Epithelial cell of prostate (primary cell): ENCODE measurements around the gene RABL3.
"Not testable (repeated sequence)": the region's sequence is repeated elsewhere in the genome, so short reads cannot be mapped to it uniquely, and the experiment has no call there.

Source experiments
- DNase-seq: peaks from one replicate; pipeline ENCODE4 v3.0.0-alpha.2; 2011; ENCODE audit warnings: low read depth, low spot score
- H3K27ac ChIP-seq: fragments of 450-650 bp; 2 replicates; pipeline ENCODE4 v1.5.1; 2017; ENCODE audit warnings: mild to moderate bottlenecking

RABL3 gene

GRCh38 chr3:120742198-120742848, at the start of gene RABL3, which contains the start of gene GTF2E1:
Gene RABL3, minus strand, starts transcription at chr3:120742516. Its CDS starts 9 bp downstream, at chr3:120742507.
Gene GTF2E1, plus strand, starts transcription at chr3:120742744. Its CDS starts 7,809 bp downstream, at chr3:120750553.
- peak within 1 kb of the TSS; percentile 91 for H3K27ac ChIP-seq
- peak; percentile 97 for DNase-seq

DNA sequence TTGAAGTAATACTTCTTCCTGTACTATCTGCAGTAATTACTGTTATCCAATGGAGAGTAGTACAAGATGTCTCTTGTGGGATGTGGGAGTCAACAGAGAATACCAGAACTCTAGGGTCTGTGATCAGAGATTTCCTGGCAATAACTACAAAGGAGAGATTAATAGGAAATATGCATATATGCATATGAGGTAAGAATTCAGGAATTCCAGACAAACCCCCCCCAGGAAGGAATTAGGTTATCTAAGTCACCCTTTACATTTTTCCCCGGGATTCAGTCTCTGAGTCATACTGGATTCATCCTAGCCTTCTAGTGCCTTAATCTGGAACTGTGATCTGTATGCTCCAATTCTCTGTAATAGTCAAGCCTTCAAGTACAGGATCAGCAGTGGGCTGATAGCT, 49.6 kb upstream of the RABL3 start:
- no peak overlapping the region for H3K27ac ChIP-seq
- no peak for DNase-seq

DNA sequence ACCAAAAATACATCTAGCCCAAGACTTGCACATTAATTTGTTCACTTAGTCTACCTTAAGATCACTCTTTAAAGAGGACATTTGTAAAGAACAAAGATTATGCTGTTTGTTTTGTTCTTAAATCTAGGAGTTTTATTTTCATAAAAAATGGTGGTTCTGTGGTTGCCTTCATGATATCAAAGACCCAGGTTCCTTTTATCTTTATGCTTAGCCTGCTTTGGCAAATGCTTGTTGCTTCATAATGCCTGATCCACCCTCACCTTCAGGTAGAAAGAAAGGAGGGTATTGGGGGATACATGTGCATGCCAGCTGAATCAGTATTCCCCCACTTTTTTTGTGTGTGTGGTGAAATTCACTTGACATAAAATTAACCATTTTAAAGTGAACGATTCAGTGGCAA, 48.7 kb upstream of the RABL3 start:
- no peak overlapping the region for H3K27ac ChIP-seq
- DNase-seq, result no peak

DNA sequence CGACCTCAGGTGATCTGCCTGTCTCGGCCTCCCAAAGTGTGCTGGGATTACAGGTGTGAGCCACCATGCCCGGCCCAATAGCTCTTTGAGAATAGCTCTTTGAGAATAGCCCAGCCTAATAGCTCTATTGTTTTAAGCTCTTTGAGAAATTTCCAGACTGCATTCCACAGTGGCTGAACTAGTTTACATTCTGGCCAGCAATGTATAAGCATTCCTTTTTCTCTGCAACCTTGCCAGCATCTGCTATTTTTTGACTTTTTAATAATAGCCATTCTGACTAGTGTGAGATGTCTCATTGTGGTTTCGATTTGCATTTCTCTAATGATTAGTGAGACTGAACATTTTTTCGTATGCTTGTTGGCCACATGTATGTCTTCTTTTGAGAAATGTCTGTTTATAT, 43.5 kb upstream of the RABL3 start:
- not testable (repeated sequence) for DNase-seq, H3K27ac ChIP-seq

GRCh38 chr3:120780977-120781376, 38.7 kb upstream of the RABL3 start:
- DNase-seq, result no peak

DNA sequence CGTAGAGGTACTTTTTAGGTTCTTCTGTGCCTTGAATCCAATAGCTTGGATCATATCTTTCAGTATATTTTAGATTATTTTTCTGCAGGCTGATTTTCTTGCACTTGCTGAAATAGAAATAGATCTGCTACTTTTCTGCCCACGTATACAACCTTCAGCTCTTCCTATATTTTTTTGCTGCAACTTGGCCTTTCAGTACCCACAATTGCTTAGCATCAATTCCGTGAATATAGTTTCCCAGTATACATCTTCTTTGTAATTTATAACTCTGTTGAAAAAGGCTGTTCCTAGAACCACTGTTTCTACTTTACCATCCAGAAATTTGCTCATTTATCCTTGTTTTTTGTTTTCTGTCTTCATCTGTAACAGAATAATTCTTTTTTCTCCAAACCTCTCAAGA, 36.5 kb upstream of the RABL3 start:
- no peak for DNase-seq

More at GRCh38 chr3:120780977-120781376, 38.7 kb upstream of the RABL3 start:
- H3K27ac ChIP-seq, result no peak overlapping the region

DNA sequence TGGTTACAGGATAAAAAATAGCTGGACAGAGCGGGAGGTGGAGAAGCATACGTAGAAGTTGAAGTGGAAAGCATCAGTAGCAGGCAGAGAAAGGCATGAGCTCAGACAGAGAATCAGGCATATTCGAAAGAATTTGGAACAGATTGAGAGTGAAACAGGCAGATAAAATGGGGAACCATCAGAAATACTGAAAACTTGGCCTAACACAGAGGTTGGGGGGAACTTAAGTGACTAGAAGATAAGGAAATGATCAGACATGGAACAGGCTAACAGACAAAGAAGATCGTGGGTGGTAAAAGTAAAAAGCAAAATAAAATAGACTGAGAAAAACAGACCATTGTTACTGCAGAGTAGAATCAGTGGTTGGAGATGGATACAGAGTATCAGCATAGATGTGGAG, 33.1 kb upstream of the RABL3 start:
- DNase-seq, result no peak
- H3K27ac ChIP-seq, result no peak overlapping the region

More for the DNA sequence above, 36.5 kb upstream of the RABL3 start:
- H3K27ac ChIP-seq, result no peak overlapping the region

GRCh38 chr3:120773932-120774331, 31.6 kb upstream of the RABL3 start:
- DNase-seq, result no peak

DNA sequence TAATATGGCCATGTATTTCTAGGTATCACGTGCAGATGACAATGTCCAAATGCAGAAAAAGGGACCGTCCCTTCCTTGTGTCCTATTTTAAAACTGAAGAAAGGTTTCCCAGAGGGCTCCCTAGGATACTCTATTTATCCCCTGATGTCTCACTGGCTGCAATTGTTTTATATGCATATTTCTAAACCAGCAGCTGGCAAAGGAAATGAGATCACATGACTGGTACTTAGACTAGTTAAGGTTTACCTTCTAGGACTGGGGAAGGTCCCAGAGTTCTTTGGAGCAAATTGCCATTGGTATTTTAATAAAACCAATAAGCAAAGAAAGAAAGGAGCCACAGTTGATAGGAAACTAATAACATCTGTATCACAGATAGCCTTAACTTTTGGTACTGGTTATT, 29.8 kb upstream of the RABL3 start:
- no peak overlapping the region for H3K27ac ChIP-seq
- DNase-seq, result no peak

More at GRCh38 chr3:120773932-120774331, 31.6 kb upstream of the RABL3 start:
- H3K27ac ChIP-seq, result no peak overlapping the region

- no peak overlapping the region for H3K27ac ChIP-seq
- DNase-seq, result no peak
These were observed 28.6 kb upstream of the RABL3 start for GRCh38 chr3:120770891-120771290.

DNA sequence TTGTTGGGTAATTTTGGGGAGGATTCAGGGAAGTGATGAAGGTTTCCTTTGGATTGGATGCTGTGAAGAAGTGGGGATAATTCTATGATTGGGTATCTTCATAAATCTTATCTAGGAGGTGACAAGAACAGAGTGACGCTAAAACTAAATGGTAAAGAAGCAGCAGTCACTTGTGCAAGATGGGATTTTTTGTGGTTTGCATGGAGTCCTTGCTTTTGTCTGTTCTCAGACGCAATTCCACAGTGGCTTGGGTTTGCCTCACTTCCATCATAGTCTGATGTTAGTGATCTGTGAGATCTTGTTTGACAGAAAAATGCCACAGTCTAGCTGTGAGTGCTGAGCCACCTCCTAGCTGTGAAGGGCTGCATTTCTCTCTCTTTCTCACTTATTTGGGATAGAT, 27.1 kb upstream of the RABL3 start:
- no peak for DNase-seq
- no peak overlapping the region for H3K27ac ChIP-seq

DNA sequence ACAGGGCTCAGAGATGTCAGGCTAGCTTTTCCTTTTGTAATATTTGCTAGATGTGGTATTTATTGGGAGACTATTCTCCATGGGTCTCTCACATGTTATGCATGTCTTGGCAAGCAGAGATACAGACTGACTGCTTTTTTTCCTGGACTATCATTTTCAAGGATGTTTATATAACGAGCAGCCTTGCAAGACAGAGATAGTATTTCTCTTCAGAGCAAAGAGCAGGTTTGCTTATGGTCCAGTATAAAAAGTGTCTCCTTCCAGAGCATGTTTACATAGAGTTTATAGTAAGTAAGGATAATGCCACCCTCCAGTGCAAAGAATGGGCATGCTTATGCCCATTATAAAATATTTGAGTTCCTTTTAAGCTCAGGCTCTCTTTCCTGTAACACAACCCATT, 24.8 kb upstream of the RABL3 start:
- H3K27ac ChIP-seq, result no peak overlapping the region
- no peak for DNase-seq

GRCh38 chr3:120766576-120766975, 24.3 kb upstream of the RABL3 start:
- H3K27ac ChIP-seq, result no peak overlapping the region
- DNase-seq, result no peak

DNA sequence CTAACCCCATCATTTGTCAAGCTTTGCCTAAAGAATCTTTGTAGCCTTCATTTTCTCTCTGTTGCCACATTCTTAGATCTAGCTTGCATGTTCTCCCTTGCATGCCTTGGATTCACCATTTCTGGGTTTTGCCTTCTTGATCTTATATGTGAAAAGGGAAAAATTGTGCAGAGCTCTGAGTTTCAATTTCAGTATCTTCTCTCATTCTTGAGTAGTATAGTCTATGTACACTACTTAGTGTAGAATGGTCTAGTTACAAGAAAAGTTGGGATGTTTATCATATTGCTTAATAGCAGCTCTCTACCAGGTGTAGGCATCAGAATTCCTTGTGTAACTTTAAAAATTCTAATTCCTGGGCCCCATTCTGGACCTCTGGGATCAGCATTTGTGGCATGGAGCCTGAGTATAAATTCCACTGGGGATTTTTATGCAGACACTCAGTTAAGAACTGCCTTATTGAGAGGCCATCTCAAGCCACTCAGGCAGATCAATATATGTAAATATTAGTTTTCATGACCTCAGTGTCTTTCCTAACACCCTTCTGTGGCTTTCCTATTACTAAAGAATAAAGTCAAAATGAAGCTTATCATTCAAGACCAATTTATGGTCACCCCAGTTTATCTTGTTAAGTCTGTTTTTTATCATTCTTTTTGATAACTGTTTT, 23.6 kb upstream of the RABL3 start:
- DNase-seq, result no peak
- no peak overlapping the region for H3K27ac ChIP-seq

DNA sequence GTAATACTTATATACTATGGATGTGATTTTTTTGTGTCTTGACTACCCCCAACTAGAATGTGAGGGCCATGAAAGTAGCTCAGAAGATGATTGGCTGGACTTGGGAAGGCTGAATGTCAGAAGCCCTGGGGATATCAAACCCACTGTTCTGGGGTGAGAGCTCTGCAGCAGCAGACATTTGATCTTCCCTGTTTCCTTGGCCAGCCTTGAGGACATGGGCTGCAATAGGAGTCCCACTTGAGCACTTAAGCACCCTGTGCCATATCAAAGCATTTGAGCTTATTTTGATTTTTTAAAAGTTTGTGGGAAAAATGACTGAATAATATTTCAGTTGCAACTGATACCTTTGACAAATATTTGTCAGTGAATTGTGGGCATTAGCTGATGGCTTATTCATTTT, 21.9 kb upstream of the RABL3 start:
- DNase-seq, result no peak
- no peak overlapping the region for H3K27ac ChIP-seq

DNA sequence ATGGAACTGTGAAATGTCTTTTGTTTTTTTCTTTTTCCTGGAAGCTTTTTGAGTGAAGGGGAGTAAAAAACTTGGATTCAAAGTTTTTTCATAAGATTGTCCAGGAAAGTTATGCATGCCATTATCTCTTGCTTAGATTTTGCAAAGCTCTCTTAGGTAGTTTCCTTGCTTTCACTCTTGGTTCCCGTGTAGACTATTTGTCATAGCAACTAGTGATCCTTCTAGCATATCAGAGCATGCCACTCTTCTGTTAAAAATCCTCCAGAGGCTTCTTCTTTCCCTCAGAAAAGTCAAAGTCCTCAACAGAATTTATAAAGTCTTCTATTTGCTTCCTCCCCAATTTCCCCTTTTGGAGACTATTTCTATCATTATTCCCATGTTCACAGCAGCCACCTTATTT, 21.3 kb upstream of the RABL3 start:
- no peak for DNase-seq
- no peak overlapping the region for H3K27ac ChIP-seq

GRCh38 chr3:120762615-120763014, 20.3 kb upstream of the RABL3 start:
- H3K27ac ChIP-seq, result no peak overlapping the region
- DNase-seq, result no peak

GRCh38 chr3:120758551-120758950, 16.2 kb upstream of the RABL3 start:
- DNase-seq, H3K27ac ChIP-seq: not testable (repeated sequence)

DNA sequence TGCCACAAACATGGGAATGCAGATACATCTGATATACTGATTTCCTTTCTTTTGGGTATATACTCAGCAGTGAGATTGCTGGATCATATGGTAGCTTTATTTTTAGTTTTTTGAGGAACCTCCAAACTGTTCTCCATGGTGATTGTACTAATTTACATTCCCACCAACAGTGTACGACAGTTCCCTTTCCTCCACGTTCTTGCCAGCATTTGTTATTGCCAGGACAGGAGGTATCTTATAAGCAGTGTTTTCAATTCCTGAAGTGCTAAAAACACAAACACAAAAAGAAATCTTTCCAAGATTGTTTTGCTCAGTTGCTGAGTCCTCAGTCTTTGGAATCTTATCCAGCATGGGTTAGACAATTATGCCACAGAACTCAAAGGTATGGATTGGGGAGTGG, 13.7 kb upstream of the RABL3 start:
- DNase-seq, result no peak
- no peak overlapping the region for H3K27ac ChIP-seq

GRCh38 chr3:120753810-120754209, 11.5 kb upstream of the RABL3 start:
- no peak for DNase-seq
- H3K27ac ChIP-seq, result no peak overlapping the region

GRCh38 chr3:120752865-120753264, 10.5 kb upstream of the RABL3 start:
- no peak for DNase-seq
- no peak overlapping the region for H3K27ac ChIP-seq

DNA sequence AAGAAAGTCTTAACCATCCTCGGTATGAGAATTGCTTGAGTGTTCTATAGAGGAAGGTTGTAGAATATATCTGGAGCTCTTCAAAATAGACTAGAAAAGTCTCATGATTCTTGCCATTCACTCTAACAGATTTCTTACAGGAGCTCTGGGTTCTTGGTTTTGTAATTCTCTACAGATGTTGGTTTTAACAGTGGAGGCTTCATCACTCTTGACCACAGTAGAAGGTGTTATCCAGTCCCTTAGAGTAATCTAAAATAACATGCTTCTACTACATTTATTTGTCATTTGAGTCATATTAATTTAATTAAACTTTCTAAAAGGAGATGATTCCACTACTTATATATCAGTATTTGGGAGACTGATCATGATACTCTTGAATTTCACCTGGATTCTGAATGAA, 9.9 kb upstream of the RABL3 start:
- DNase-seq, result no peak

More for the DNA sequence above, 9.9 kb upstream of the RABL3 start:
- H3K27ac ChIP-seq, result no peak overlapping the region
